ENCODE measurements around the gene OR52B4. TPM values are rescaled to one million over a fixed set of nuclear protein-coding genes. Genes with fewer than 3 reads are reported as not detected.
A peak's percentile ranks its signal among the peaks of the same experiment; 100 is the strongest.
"Not testable (repeated sequence)": the region's sequence is repeated elsewhere in the genome, so short reads cannot be mapped to it uniquely, and the experiment has no call there.

The OR52B4 gene
- total RNA-seq, 3 donors from 2014 or later (not counting 1 experiment from before 2014, with no cell fraction given) = not detected

- TF ChIP-seq CTCF (IDR thresholded peaks at IDR 0.05) = no peak
- intact Hi-C loops (cut with micrococcal nuclease) = no loop called here
- Histone ChIP-seq H3K36me3 (ENCODE audit: control insufficient read depth, insufficient read depth, low read length) (no peaks in the 10 kb centered on the region), H3K4me3 (ENCODE audit: low read length) (no peak overlapping the region), H3K9me3 (ENCODE audit: control insufficient read depth, insufficient read depth, low read length) (no peaks in the 10 kb centered on the region), H3K27ac (ENCODE audit: low read length) (no peak overlapping the region), H3K27me3 (ENCODE audit: control insufficient read depth, insufficient read depth, low read length) (no peaks in the 10 kb centered on the region), H3K4me1 (ENCODE audit: control insufficient read depth, insufficient read depth, low read length) (no peaks in the 10 kb centered on the region)
- Mint-ChIP-seq H3K27me3 (ENCODE audit: low read depth in 2 of 2) (peaks cover 5 to 20% of the 10 kb centered on the region in 2 donors), H3K4me3 (no peak overlapping the region), H3K4me1 (no peaks in the 10 kb centered on the region), H3K36me3 (no peaks in the 10 kb centered on the region), H3K27ac (no peak overlapping the region), H3K9me3 (no peaks in the 10 kb centered on the region)
- ATAC-seq (no peak), DNase-seq (no peak)
- 57% methylated on average over 3 of the region's 3 CpGs for WGBS (ENCODE audit: insufficient coverage)
Observed at GRCh38 chr11:4370166-4370565, 2.0 kb upstream of the OR52B4 start.

- intact Hi-C loops (cut with micrococcal nuclease) = loop anchor here (10.0 kb wide), 1 partner anchor 73 kb away; a partner anchor contains a TSS
- H3K4me3 Mint-ChIP-seq; H3K4me1 Mint-ChIP-seq; H3K27ac ChIP-seq (ENCODE audit: low read length); H3K27ac Mint-ChIP-seq; H3K9me3 Mint-ChIP-seq; DNase-seq; H3K4me1 ChIP-seq (ENCODE audit: control insufficient read depth, insufficient read depth, low read length); H3K27me3 ChIP-seq (ENCODE audit: control insufficient read depth, insufficient read depth, low read length); H3K36me3 ChIP-seq (ENCODE audit: control insufficient read depth, insufficient read depth, low read length); H3K27me3 Mint-ChIP-seq (ENCODE audit: low read depth in 2 of 2); H3K4me3 ChIP-seq (ENCODE audit: low read length); H3K36me3 Mint-ChIP-seq; H3K9me3 ChIP-seq (ENCODE audit: control insufficient read depth, insufficient read depth, low read length): not testable (repeated sequence)
- ATAC-seq = peak in 1 of 3 donors; percentile 32
- 100% methylated on average over 1 of the region's 5 CpGs for WGBS (ENCODE audit: insufficient coverage)
Observed at GRCh38 chr11:4348142-4348541, 20.0 kb downstream of the OR52B4 start.

GRCh38 chr11:4345366-4345765, 22.8 kb downstream of the OR52B4 start:
- not testable (repeated sequence) for ATAC-seq; H3K9me3 Mint-ChIP-seq; H3K4me1 Mint-ChIP-seq; H3K27ac ChIP-seq (ENCODE audit: low read length); H3K36me3 Mint-ChIP-seq; H3K4me1 ChIP-seq (ENCODE audit: control insufficient read depth, insufficient read depth, low read length); H3K9me3 ChIP-seq (ENCODE audit: control insufficient read depth, insufficient read depth, low read length); H3K27me3 ChIP-seq (ENCODE audit: control insufficient read depth, insufficient read depth, low read length); H3K4me3 Mint-ChIP-seq; DNase-seq; H3K36me3 ChIP-seq (ENCODE audit: control insufficient read depth, insufficient read depth, low read length); H3K4me3 ChIP-seq (ENCODE audit: low read length); H3K27me3 Mint-ChIP-seq (ENCODE audit: low read depth in 2 of 2); H3K27ac Mint-ChIP-seq
- intact Hi-C loops (cut with micrococcal nuclease) = loop anchor here (10.0 kb wide), 1 partner anchor 71 kb away; a partner anchor contains a TSS
- 76% methylated on average over 1 of the region's 2 CpGs for WGBS (ENCODE audit: insufficient coverage)

- H3K27me3 Mint-ChIP-seq (ENCODE audit: low read depth in 2 of 2); H3K27ac Mint-ChIP-seq; H3K9me3 Mint-ChIP-seq; H3K36me3 ChIP-seq (ENCODE audit: control insufficient read depth, insufficient read depth, low read length); ATAC-seq; H3K4me1 ChIP-seq (ENCODE audit: control insufficient read depth, insufficient read depth, low read length); DNase-seq; H3K27ac ChIP-seq (ENCODE audit: low read length); H3K4me3 ChIP-seq (ENCODE audit: low read length); H3K4me1 Mint-ChIP-seq; H3K4me3 Mint-ChIP-seq; intact Hi-C loops (cut with micrococcal nuclease); H3K27me3 ChIP-seq (ENCODE audit: control insufficient read depth, insufficient read depth, low read length); H3K9me3 ChIP-seq (ENCODE audit: control insufficient read depth, insufficient read depth, low read length); H3K36me3 Mint-ChIP-seq: not testable (repeated sequence)
- 94% methylated on average over 8 of the region's 28 CpGs for WGBS (ENCODE audit: insufficient coverage)
Observed at GRCh38 chr11:4334356-4334755, 33.8 kb downstream of the OR52B4 start.

Other genes starting within 250 kb of the OR52B4 start
- 10 to 100 TPM; 27.1 to 34.6 (median 32.0) TPM for gene TRIM21, start 25.3 kb upstream of the OR52B4 start, total RNA-seq
- not detected for gene OR52K2, start 80.9 kb upstream of the OR52B4 start, total RNA-seq
- not detected for gene OR52K1, start 114.3 kb upstream of the OR52B4 start, total RNA-seq
- gene OR52M1, start 176.8 kb upstream of the OR52B4 start, total RNA-seq = not detected
- not detected for gene OR52I2, start 213.4 kb upstream of the OR52B4 start, total RNA-seq
- gene OR52I1, start 225.7 kb upstream of the OR52B4 start, total RNA-seq = not detected
- 10 to 100 TPM in 1 of 3 donors, 1 to 10 TPM in 2; 7.6 to 14.7 (median 9.8) TPM for gene TRIM68, start 239.8 kb upstream of the OR52B4 start, total RNA-seq